ENCODE results near the gene TRIM15. TPM values are rescaled to one million over a fixed set of nuclear protein-coding genes. Genes with fewer than 3 reads are reported as not detected.

TRIM15 gene
- total RNA-seq, 1 donor, result not detected

DNA sequence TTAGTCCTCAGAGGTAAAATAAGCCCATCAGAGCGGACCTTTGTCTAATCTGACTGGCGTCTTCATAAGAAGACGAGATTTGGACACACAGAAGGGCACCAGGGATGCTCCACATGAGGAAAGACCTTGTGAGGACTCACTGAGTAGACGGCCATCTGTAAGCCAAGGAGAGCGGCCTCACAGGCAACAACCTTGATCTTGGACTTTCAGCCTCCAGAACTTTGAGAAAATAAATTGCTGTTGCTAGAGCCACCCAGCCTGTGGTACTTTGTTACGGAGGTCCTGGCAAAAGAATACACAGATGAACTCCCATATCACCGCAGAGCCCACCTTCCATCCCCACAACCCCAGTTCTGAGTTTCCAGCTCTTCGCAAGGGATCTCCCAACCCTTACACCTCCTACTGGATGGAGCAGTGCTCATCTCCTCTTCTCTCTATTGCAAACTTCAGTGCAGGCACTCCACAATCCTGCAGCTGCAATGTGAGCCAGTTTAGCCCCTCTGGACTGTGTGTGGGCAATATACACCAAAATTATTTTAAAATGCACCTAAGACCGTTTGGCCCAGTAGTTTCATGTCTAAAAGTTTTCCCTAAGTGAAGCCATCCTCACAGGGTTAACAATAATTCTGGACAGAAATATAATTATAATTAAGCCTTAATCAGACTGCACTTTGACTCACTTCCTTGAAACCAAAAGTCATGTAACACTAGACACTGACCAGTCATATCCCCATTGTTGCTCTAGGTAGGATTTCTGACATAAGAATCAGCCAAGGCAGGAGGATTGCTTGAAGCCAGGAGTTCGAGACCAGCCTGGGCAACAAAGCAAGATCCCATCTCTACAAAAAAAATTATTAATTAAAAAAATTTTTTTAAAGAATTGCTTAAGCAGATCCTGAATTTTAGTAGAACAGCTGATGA lies 41.6 kb upstream of the TRIM15 start:
- Histone ChIP-seq H4K20me1 (ENCODE audit: insufficient read depth, low read length) (no peaks in the 10 kb centered on the region), H2AFZ (ENCODE audit: low read length) (no peak overlapping the region), H3K27ac (ENCODE audit: low read depth, low read length) (no peak overlapping the region), H3K4me1 (ENCODE audit: insufficient read depth, low read length) (peaks cover 5% of the 10 kb centered on the region), H3K79me2 (ENCODE audit: insufficient read depth, low read length) (no peaks in the 10 kb centered on the region), H3K4me2 (ENCODE audit: insufficient read depth, low read length) (no peak overlapping the region), H3K4me3 (ENCODE audit: insufficient read depth, low read length) (no peak overlapping the region), H3K9me3 (ENCODE audit: low read depth, low read length) (no peaks in the 10 kb centered on the region), H3K27me3 (ENCODE audit: insufficient read depth, low read length) (peaks cover 16% of the 10 kb centered on the region), H3K36me3 (ENCODE audit: insufficient read depth, low read length) (no peaks in the 10 kb centered on the region)
- no peak for DNase-seq (ENCODE audit: insufficient read length, low spot score, missing footprints)
- TF ChIP-seq, protein P1, sequence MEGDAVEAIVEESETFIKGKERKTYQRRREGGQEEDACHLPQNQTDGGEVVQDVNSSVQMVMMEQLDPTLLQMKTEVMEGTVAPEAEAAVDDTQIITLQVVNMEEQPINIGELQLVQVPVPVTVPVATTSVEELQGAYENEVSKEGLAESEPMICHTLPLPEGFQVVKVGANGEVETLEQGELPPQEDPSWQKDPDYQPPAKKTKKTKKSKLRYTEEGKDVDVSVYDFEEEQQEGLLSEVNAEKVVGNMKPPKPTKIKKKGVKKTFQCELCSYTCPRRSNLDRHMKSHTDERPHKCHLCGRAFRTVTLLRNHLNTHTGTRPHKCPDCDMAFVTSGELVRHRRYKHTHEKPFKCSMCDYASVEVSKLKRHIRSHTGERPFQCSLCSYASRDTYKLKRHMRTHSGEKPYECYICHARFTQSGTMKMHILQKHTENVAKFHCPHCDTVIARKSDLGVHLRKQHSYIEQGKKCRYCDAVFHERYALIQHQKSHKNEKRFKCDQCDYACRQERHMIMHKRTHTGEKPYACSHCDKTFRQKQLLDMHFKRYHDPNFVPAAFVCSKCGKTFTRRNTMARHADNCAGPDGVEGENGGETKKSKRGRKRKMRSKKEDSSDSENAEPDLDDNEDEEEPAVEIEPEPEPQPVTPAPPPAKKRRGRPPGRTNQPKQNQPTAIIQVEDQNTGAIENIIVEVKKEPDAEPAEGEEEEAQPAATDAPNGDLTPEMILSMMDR (IDR thresholded peaks at IDR 0.05; ENCODE audit: extremely low read depth, low read depth, low read length), result no peak

DNA sequence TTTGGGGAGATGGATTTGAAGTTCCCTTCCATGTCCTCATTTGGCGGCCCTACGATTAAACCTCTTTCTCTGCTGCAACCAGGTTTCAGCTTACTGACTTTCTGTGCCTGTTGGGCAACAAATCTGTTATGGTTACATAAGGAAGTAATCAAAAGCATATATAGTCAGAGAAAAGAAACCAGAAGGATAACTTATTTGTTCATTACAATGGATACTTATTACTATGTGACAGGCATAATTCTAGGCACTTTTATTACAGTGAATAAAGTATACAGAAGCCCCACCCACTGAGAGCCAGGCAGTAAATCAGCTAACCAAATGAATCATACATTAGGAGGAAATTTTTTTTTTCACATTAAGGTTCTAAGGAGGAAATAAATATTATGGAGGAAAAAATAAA lies 40.8 kb upstream of the TRIM15 start:
- TF ChIP-seq, protein P1 (IDR thresholded peaks at IDR 0.05; ENCODE audit: extremely low read depth, low read depth, low read length), result no peak
- H4K20me1 ChIP-seq (ENCODE audit: insufficient read depth, low read length), result no peaks in the 10 kb centered on the region
- no peak overlapping the region for H3K27ac ChIP-seq (ENCODE audit: low read depth, low read length)
- H3K79me2 ChIP-seq (ENCODE audit: insufficient read depth, low read length), result no peaks in the 10 kb centered on the region
- H3K27me3 ChIP-seq (ENCODE audit: insufficient read depth, low read length), result peaks cover 24% of the 10 kb centered on the region
- H3K4me3 ChIP-seq (ENCODE audit: insufficient read depth, low read length), result no peak overlapping the region
- peaks cover 5% of the 10 kb centered on the region for H3K4me1 ChIP-seq (ENCODE audit: insufficient read depth, low read length)
- H3K4me2 ChIP-seq (ENCODE audit: insufficient read depth, low read length), result no peak overlapping the region
- H2AFZ ChIP-seq (ENCODE audit: low read length), result no peak overlapping the region
- H3K9me3 ChIP-seq (ENCODE audit: low read depth, low read length), result no peaks in the 10 kb centered on the region
- no peaks in the 10 kb centered on the region for H3K36me3 ChIP-seq (ENCODE audit: insufficient read depth, low read length)
- DNase-seq (ENCODE audit: insufficient read length, low spot score, missing footprints), result no peak

DNA sequence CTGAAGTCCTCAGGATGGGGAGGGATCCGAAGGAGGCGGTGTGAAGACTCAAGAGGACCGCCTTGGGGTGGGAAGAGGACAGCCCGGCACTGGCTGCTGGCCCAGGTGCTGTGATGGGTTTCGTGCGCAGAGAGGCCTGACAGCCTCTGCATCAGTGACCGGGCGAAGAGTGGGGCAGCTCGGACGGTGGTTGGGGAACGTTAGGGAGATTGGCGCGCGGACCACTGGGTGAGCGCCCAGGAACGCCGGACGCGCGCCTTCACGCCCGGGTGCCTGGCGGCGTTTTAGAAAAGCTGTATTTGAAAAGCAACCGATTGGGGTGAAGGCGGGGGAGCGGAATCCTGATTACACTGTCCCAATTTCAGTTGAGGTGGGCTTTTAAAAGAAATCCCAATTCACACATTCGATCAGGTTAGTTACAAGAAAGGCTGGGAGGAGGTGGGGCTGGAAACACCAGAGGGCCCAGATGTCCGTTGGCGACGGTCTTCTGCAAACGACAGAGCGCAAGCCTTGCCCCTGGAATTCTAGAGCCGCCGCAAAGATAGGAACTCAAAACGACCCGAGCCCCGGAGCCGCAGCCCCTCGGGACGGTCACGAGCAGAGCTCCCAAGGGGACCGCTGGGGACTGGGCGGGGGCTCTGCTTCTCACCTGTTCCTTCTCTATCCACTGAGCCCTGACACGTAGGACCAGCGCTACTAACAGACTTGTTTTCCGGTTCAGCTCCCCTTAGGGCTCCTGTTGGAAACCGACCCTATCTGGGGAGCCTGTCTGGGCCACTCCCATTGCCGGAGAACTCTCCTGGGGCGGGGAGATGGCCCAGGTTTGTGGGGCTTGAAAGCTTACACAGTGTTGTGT lies 35.9 kb upstream of the TRIM15 start:
- Histone ChIP-seq H3K4me1 (ENCODE audit: insufficient read depth, low read length) (peaks cover 3% of the 10 kb centered on the region), H3K9me3 (ENCODE audit: low read depth, low read length) (no peaks in the 10 kb centered on the region), H2AFZ (ENCODE audit: low read length) (no peak overlapping the region), H3K27ac (ENCODE audit: low read depth, low read length) (no peak overlapping the region), H3K4me2 (ENCODE audit: insufficient read depth, low read length) (no peak overlapping the region), H3K4me3 (ENCODE audit: insufficient read depth, low read length) (no peak overlapping the region), H3K36me3 (ENCODE audit: insufficient read depth, low read length) (no peaks in the 10 kb centered on the region), H3K79me2 (ENCODE audit: insufficient read depth, low read length) (no peaks in the 10 kb centered on the region), H3K27me3 (ENCODE audit: insufficient read depth, low read length) (peaks cover 71% of the 10 kb centered on the region), H4K20me1 (ENCODE audit: insufficient read depth, low read length) (no peaks in the 10 kb centered on the region)
- no peak for DNase-seq (ENCODE audit: insufficient read length, low spot score, missing footprints)
- TF ChIP-seq, protein P1 (IDR thresholded peaks at IDR 0.05; ENCODE audit: extremely low read depth, low read depth, low read length), result no peak

Measured in osteoblast (primary cell).